H1 (cell line): ENCODE data around the gene OSBP2. TPM values are rescaled to one million over a fixed set of nuclear protein-coding genes. Genes with fewer than 3 reads are reported as not detected.

ENCODE experiments used
- KDM1A ChIP-seq: fragments of 200-600, 300-600 bp; sonication (generic); IDR thresholded peaks from 2 replicates; pipeline ENCODE4 v1.7.1; 2016; ENCODE audit warnings: mild to moderate bottlenecking, low read length, borderline replicate concordance
- MAX ChIP-seq: IDR thresholded peaks from 2 replicates; pipeline ENCODE4 v1.6.1; 2012; ENCODE audit warnings: inconsistent platforms
- POU5F1 ChIP-seq: IDR thresholded peaks from 2 replicates; pipeline ENCODE4 v1.6.1; 2011; ENCODE audit warnings: low read depth, mild to moderate bottlenecking, low read length, moderate library complexity
- RXRA ChIP-seq: IDR thresholded peaks from 2 replicates; pipeline ENCODE4 v1.6.1; 2011; ENCODE audit warnings: low read depth, mild to moderate bottlenecking, low read length, moderate library complexity; ENCODE audit not compliant: insufficient read depth
- SP4 ChIP-seq: IDR thresholded peaks from 2 replicates; pipeline ENCODE4 v1.6.1; 2012; ENCODE audit warnings: low read length, inconsistent platforms
- TAF7 ChIP-seq: optimal IDR thresholded peaks from 2 replicates; pipeline ENCODE3; 2011; ENCODE audit warnings: low read depth, mild to moderate bottlenecking, inconsistent platforms, low read length, moderate library complexity, borderline replicate concordance
- polyA plus RNA-seq, 7 experiments: library from polyadenylated mRNA; depleted of rRNA in 3 of 7; stranded (reverse) in 5 of 7; unstranded in 2 of 7; fragments of >200 nt in 5 of 7; fragments of 200-250 nt in 2 of 7; gene quantifications; 1 replicate in 5 of 7; 2 replicates in 1 of 7; 4 replicates in 1 of 7; pipeline versions ENCODE4 v1.2.1 to v1.2.3, GENCODE V29; 2011 to 2013; ENCODE audit warnings: missing spikeins in 2 of 7, mixed read lengths in 2 of 7
- total RNA-seq: library from RNA; stranded (reverse); fragmentation: NEBNext Ultra II Directional; extraction: Animal tissue kit (Norgen Biotek cat#: 25700); gene quantifications from 2 replicates; pipeline ENCODE4 v1.2.1, GENCODE V29; 2021

OSBP2 gene
- total and polyA plus RNA-seq, 2 of the 8 experiments (the other 6 are each of a cell fraction or from before 2014, with no cell fraction given) = 3.4 to 3.7 TPM

- no peak for TF ChIP-seq POU5F1
- no peak for TF ChIP-seq KDM1A
- TF ChIP-seq SP4 = no peak
- no peak for TF ChIP-seq TAF7
- no peak for TF ChIP-seq RXRA
- TF ChIP-seq MAX = no peak
These were observed 164.5 kb downstream of the OSBP2 start (continued) for GRCh38 chr22:30858976-30859713.
